Mesenteric fat pad (tissue), 1 donor: ENCODE data around the gene AGT. TPM values are rescaled to one million over a fixed set of nuclear protein-coding genes. Genes with fewer than 3 reads are reported as not detected.
"Not testable (repeated sequence)": the region's sequence is repeated elsewhere in the genome, so short reads cannot be mapped to it uniquely, and the experiment has no call there.

ENCODE experiments used
- DNase-seq: peaks from one replicate; pipeline ENCODE4 v3.0.0-alpha.2; 2020; ENCODE audit warnings: low spot score
- total RNA-seq: library from RNA; stranded (reverse); fragmentation: NEBNext Ultra II Directional; extraction: Animal tissue kit (Norgen Biotek cat#: 25700); gene quantifications from one replicate; pipeline ENCODE4 v1.2.1, GENCODE V29; 2021
- donor health status: DM: yes; HTN: yes; CAD: no.

AGT gene
- total RNA-seq, 1 donor from 2014 or later, result 3.7 TPM

- DNase-seq, result no peak
Measured at GRCh38 chr1:230745071-230745470, 31.1 kb upstream of the AGT start.

- no peak for DNase-seq
Measured at GRCh38 chr1:230744382-230744781, 30.5 kb upstream of the AGT start.

GRCh38 chr1:230743899-230744298 is 30.0 kb upstream of the AGT start:
- DNase-seq, result no peak

- DNase-seq, result no peak
Measured at GRCh38 chr1:230739564-230740290, 25.8 kb upstream of the AGT start.

- DNase-seq, result no peak
Measured at GRCh38 chr1:230737622-230738262, 23.8 kb upstream of the AGT start.

- no peak for DNase-seq
Measured at GRCh38 chr1:230735447-230735846, 21.5 kb upstream of the AGT start.

GRCh38 chr1:230730977-230731376 is 17.1 kb upstream of the AGT start:
- DNase-seq, result no peak

GRCh38 chr1:230728710-230729392 is 14.9 kb upstream of the AGT start:
- DNase-seq, result no peak

GRCh38 chr1:230725256-230726012 is 11.5 kb upstream of the AGT start:
- no peak for DNase-seq

GRCh38 chr1:230721849-230722522 is 8.1 kb upstream of the AGT start:
- DNase-seq, result not testable (repeated sequence)

- DNase-seq, result no peak
Measured at GRCh38 chr1:230717251-230717650, 3.3 kb upstream of the AGT start.

- not testable (repeated sequence) for DNase-seq
Measured at GRCh38 chr1:230716453-230716852, 2.5 kb upstream of the AGT start.

GRCh38 chr1:230715510-230715909 is 1.6 kb upstream of the AGT start:
- no peak for DNase-seq

GRCh38 chr1:230713547-230713914 is 391 bp downstream of the AGT start:
- DNase-seq, result no peak

GRCh38 chr1:230713138-230713537 is 784 bp downstream of the AGT start:
- no peak for DNase-seq

- no peak for DNase-seq
Measured at GRCh38 chr1:230712470-230712942, 1.4 kb downstream of the AGT start.

GRCh38 chr1:230711245-230711644 is 2.7 kb downstream of the AGT start:
- no peak for DNase-seq

GRCh38 chr1:230710543-230710904 is 3.4 kb downstream of the AGT start:
- DNase-seq, result no peak

- DNase-seq, result no peak
Measured at GRCh38 chr1:230709619-230710542, 4.0 kb downstream of the AGT start.
